Left colon (tissue), 2 donors: ENCODE data around the gene TARM1. TPM values are rescaled to one million over a fixed set of nuclear protein-coding genes. Genes with fewer than 3 reads are reported as not detected.
A peak's percentile ranks its signal among the peaks of the same experiment; 100 is the strongest.

Source experiments
- ATAC-seq: fragments of 200-7000 bp; cut with Tn5 transposase; one replicate; pipeline ENCODE4 v1.9.1; 2020; ENCODE audit warnings: mild to moderate bottlenecking, moderate library complexity
- DNase-seq, 2 donors: peaks; one replicate each; pipeline ENCODE4 v3.0.0-alpha.2; 2020
- intact Hi-C, 2 donors: fragments of 100-400 bp; cut with DNase I in 1 of 2; cut with micrococcal nuclease in 1 of 2; formaldehyde crosslinking; loops; one replicate each; pipeline versions ENCODE4 v1.11.2 to v1.14.0; 2022; cut with DNase I, micrococcal nuclease
- long read RNA-seq: library from polyadenylated mRNA; unstranded; transcript quantifications from one replicate; pipeline ENCODE4 v2.0.0, GENCODE V29; 2021
- total RNA-seq, 2 donors: library from RNA; stranded (reverse); fragmentation: NEBNext Ultra II Directional; extraction: Animal tissue kit (Norgen Biotek cat#: 25700); gene quantifications; one replicate each; pipeline ENCODE4 v1.2.1, GENCODE V29; 2021
- donor health status: DM: no; HTN: no; CAD: no.
- donor health status: DM: yes; HTN: yes; CAD: no.

Gene TARM1
- not detected for total RNA-seq
- long read RNA-seq: 0 reads

DNA sequence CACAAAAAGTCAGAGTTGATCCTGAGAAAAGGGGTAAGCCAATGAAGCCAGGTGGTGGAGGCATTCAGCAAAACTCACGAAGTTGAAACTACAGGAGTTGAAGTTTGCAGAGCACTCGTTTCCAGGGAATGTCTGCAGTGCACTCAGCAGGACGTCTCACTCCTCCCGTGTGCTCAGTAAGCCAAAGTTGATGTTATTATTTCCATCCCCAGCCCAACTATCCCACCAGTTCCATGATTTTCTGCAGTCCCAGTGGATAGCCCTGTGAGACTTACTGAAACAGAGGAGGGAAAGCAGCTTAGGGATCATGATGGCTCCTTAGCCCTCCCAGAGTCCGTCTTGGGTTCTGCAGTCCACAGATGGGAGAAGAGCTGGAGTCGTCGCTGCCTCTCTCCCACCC is at the start of gene TARM1:
TSS of gene TARM1 (minus strand) at position 334 of the 400 bp plus-strand sequence. CDS start at position 309, 25 bp downstream.
- DNase-seq (no peak), ATAC-seq (no peak)
- intact Hi-C loops: no loop called here

DNA sequence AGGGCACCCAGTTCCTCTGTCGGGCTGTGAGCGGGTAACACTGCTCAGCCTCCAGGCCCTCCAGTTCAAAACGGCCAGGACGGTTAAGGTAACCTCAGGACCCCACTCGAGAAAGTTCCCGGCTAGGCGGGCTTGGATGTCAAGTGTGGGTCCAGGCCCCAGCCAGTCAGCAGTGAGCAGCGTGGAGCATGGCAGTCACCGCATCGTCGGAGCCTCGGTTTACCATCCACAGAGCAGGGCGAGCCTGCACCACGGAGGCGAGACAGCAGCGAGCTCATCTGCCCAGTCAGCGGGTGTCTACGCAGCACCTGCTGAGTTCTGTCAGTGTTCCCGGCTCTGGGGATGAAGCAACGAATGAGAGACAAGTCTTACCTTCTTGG is 48.4 kb upstream of the TARM1 start:
- ATAC-seq: no peak
- intact Hi-C loops: no loop called here
- DNase-seq: no peak

DNA sequence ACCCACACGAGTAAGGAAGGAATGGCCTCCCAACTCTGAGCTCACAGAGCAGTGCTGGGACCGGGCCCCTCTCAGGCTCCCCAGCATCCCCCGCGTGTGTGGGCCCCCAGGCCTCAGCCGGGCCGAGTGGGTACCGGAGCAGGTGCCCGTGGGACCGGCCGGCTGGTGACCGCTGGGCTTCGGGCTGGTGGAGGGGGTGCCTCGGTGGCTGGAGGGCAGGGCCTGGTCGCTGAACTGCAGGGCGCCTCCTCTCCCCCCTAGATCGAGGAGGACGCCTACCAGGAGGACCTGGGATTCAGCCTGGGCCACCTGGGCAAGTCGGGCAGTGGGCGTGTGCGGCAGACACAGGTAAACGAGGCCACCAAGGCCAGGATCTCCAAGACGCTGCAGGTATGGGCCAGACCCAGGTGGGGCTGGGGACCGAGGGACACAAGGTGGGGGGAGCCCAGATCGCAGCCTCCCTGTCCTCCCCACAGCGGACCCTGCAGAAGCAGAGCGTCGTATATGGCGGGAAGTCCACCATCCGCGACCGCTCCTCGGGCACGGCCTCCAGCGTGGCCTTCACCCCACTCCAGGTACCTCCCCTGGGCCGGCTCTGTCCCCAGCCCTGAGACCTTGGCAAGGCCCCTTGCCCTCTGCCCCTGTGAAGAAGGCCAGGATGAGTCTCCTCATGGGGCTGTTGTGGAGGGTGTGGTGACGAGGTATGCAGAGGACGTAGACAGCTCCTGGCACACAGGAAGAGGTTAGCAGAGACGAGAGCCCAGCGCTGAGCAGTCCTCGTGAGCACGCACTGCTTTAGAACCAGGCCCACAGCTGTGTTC is 47.8 kb upstream of the TARM1 start:
- intact Hi-C loops: no loop called here
- ATAC-seq (no peak), DNase-seq (no peak)

DNA sequence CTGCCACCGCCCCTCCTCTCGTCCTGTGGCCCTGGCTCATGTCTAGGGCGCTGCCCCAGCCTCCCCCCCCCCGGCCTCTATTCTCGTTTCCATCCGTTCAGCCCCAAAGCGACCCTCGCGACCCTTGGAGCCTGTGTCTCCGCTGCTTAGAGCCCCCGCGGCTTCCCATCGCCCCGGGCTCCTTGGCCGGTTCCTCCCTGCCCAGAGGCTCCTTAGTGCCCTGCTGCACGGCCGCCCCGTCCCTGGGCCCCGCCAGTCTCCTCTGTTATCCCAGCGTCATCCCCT is 47.2 kb upstream of the TARM1 start:
- ATAC-seq (no peak), DNase-seq (no peak)
- intact Hi-C loops: no loop called here

DNA sequence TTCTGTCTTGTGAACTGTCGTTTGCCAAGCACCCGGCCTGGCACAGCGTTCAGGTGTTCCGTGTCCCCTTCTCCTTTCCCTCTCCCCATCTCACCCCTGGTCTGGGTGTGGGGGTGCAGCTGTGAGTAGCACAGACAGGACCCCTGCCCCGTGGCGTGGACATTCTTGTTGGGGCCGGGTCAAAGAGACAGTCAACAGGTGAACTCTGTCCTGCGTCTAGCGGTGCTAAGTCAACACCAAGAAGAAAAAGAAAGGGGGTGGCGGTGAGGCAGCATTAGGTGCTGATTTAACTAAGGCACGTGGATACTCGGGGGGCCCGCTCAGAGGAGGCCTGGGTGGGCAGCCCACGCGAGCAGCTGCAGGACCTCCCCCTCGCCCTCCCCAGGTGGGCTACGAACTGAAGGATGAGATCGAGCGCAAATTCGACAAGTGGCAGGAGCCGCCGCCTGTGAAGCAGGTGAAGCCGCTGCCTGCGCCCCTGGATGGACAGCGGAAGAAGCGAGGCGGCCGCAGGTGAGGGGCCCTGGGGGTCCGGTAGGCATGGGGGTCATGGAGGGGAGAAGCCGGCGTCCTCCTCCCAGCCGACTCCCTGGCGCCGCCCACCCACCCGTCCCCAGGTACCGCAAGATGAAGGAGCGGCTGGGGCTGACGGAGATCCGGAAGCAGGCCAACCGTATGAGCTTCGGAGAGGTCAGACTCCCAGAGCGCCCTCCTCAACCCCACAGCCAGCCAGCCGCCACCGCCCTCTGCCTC is 46.7 kb upstream of the TARM1 start:
- intact Hi-C loops: no loop called here
- DNase-seq: no peak
- no peak for ATAC-seq

DNA sequence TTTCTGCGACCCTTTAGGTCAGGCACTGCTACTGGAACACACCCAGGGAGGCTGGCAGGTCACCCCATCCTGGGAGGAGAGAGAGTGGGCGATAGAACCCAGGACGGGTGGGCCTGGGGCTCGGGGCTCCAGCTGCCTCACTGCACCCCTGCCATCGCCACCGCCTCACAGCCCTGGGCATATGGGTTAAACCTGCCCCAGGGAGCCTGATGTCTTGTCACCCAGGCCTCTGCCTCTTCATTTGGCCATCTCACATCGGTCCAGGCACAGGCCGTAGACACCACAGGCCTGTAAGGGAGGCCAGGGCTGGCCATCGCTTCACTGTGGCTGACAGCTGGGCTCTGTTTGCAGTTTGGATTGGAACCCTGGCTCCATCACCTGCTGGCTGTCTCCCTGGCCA is 44.5 kb upstream of the TARM1 start:
- ATAC-seq (no peak), DNase-seq (no peak)
- intact Hi-C loops: no loop called here

DNA sequence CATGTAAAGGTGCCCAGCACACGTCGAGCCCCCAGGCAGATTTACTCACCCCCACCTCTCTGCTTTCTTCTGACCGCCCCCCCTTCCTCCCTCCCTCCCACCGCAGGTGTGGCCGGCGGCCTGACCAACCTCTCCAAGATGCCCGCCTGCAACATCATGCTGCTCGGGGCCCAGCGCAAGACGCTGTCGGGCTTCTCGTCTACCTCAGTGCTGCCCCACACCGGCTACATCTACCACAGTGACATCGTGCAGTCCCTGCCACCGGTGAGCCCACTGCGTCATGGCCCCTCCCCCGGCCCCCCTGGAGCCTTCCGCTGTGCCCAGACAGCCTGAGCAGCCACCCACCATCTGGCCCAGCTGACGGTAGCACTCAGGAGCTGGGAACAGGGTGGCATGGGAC is 43.2 kb upstream of the TARM1 start:
- ATAC-seq (no peak), DNase-seq (no peak)
- intact Hi-C loops: no loop called here

DNA sequence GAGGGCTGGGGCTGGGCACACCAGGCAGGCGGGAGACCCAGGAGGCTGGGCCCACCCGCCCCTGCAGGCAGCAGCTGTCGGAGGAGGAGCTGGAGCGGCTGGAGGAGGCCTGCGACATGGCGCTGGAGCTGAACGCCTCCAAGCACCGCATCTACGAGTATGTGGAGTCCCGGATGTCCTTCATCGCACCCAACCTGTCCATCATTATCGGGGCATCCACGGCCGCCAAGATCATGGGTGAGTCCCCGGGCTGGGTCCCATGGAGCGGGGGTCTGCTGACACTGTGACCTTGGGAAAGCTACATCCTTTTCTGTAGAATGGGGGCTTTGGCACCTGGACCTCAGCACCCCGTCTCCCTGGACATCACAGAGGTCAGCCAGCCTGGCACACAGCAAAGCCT is 42.5 kb upstream of the TARM1 start:
- DNase-seq: no peak
- ATAC-seq: no peak
- intact Hi-C loops: no loop called here

DNA sequence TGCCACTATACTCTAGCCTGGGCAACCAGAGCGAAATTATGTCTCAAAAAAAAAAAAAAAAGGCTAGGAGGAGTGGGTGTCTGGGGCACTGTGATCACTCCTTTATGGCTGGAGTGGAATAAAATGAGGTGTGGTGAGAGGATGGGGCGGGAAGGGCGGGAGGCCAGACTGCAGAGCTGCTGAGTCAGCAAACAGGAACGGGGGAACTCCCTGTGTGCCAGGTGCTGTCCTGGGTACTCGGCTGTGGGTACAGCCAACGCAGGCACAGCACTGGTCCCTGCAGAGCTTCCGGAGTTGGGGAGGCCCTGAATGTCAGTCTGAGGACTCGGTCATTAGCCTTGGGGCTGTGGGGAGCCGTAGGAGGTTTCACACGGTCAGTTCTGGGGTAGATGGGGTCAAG is 40.1 kb upstream of the TARM1 start:
- ATAC-seq: peak; percentile 88
- intact Hi-C loops: no loop called here
- DNase-seq: peak in 1 of 2 donors; percentile 42

DNA sequence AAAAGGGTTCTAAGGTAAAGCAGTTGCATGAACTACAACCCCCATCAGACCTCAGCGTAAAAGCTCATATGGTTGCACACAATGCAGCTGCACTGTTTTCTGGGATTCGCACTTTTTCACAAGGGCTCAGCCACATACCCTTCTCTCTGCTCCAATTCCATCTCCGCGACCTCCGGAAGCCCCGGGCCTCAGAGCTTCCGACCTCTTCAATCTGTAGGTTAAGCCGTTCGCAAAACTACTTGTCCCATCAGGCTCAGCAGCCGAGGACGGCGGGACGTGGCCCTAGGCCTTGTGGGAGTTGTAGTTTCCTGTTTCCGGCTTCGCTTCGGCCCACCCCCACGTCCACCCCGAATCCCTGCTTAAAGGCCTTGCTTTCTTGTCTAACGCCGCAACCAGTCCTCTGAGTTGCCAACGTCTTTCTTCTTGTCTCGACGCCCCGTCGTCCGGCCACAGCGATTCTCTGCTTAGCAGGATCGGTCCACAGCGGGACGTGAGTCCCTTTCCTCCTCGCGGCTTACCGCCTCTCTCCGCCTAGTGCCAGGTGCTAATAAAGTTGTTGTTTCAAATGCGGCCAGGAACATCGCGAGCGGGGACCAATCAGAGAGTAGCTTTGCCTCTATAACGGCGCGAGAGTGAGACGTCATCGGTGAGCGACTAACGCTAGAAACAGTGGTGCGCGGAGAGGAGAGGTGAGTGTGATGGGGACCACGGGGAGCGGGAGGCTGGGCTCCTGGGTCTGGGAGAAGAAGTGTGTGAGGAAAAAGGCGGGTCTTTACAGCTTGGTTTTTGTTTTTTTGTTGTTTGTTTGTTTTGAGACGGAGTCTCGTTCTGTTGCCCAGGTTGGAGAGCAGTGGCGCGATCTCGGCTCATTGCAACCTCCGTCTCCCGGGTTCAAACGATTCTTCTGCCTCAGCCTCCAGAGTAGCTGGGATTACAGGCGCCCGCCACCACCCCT is 34.2 kb upstream of the TARM1 start, which contains the start of the genes PRPF31 and TFPT:
TSS of gene PRPF31 (plus strand) at position 646 of the 955 bp plus-strand sequence. CDS start 2,525 bp downstream, outside the sequence.
TSS of gene TFPT (minus strand) at position 549 of the 955 bp plus-strand sequence. CDS start at position 161, 388 bp downstream.
- peak; percentile 91 for ATAC-seq
- intact Hi-C loops: no loop called here

DNA sequence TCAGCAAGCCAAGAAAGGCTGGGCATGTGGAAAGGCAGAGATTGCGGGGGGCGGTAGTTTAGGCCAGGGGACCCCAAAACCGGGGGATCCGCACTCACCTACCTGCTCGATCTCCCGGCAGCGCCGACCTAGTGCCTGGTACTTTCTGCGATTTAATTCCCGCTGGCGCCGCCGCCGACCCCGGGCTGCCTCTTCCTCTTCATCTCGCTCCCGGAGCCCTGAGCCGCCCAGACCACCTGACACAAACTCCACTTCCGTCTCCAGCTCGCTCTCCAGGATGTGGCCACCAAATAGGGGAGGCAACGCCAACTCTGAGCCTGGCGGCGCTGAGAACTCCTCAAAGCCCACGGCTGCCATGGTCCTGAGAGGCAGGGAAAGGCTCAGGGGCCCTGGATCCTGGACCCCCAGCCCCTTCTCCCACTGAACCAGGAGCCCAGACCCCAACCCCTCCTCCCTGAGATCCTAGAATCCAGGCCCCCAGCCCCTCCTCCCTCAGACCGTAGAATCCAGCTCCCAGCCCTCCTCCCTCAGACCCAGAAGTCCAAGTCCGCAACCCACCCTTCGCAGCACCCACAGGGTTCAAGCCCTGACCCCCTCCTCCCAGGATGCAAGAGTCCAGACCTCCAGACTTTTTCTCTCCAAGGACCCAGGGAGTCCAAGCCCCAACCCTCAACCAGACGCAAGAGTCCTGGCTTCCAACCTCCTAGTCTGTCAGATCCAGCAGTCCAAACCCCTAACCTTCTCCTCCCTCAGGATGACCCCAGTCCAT is 33.4 kb upstream of the TARM1 start:
- DNase-seq (peak; percentile 52 to 63), ATAC-seq (peak; percentile 39)
- intact Hi-C loops: no loop called here

More for the DNA sequence above, 34.2 kb upstream of the TARM1 start, which contains the start of the genes PRPF31 and TFPT:
- peak; percentile 95 to 99 for DNase-seq

DNA sequence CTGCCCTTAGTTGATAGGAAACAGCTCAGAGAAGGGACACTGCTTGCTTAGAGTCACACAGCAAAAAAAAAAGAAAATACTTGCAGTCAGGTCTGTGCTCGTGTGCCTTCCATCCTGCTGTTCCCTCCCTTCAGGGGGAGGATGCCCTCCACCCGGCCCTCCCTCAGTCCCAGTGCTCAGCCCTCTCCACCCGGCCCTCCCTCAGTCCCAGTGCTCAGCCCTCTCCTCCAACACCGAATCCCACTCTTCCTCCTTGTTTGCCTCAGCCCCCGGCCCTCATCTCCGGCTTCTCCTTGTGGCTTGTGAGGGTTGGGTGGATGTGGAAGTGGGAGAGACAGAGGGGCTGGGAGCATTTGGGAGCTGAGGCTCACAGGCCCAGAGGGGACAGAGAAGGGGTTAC is 28.5 kb upstream of the TARM1 start:
- intact Hi-C loops: no loop called here
- ATAC-seq: peak; percentile 19
- no peak for DNase-seq

DNA sequence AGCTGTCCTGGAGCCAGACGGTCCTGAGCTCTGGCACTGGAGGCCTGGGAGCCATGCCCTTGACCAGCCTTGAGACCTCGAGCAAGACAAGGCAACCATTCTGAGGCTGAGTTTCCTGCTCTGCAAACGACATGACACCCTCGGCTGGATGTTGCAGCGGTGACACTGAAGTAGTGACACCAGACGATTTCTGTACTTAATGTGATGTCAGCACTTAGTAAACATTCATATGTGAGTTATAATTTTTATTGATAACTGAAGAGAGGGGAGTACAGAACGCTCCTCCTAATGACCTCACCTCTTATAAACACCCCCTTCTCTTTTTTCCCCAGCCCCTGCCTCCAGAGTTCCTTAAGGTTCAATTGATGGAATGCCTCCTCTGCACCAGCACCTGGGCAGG is 27.3 kb upstream of the TARM1 start:
- no peak for ATAC-seq
- intact Hi-C loops: no loop called here
- DNase-seq: no peak

DNA sequence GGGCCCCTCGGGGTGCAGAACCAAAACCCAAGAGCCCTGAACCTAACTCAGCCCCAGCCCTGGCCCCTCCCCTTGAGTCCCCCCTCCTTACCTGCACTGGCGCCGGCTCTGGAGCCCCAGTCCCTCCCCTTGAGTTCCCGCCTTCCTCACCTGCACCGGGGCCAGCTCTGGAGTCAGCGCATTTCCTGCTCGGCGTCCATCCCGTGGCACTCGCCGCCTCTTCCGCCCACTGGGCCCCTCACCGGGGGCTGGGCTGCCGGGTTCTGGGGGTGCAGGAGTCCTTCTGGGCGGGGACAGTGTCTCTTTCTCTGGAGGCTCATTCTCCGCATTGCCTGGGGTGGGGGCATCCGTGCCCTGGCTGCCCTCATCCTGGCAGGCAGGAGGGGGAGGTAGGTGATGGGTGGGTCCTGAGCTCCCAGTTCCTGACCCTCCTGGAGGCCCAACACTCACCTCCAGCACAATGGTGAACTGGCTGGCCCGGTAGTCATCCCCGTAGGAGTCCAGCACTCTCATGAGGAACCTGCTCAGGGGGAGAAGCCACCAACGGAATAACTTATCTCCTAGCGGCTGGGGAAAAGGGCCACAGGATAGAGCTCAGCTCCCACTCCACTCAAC is 26.8 kb upstream of the TARM1 start:
- intact Hi-C loops: no loop called here
- DNase-seq: no peak
- no peak for ATAC-seq

DNA sequence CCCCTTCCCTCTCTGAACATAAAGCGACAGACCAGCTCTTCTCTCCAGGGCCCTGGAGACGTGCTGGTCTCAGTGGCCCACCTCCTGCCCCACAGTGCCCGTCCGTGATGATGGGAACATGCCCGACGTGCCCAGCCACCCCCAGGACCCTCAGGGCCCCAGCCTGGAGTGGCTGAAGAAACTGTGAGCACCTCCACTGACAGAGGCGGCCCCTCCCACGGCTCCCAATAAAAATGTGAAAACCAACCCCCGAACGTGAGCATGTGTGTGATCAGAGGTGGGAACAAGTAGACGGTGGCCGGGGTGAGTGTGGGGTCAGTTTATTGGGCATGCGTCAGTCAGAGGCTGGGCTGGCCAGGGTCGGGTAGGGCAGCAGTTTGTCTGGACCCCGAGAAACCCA is 25.6 kb upstream of the TARM1 start:
- DNase-seq: no peak
- ATAC-seq: no peak
- intact Hi-C loops: no loop called here

DNA sequence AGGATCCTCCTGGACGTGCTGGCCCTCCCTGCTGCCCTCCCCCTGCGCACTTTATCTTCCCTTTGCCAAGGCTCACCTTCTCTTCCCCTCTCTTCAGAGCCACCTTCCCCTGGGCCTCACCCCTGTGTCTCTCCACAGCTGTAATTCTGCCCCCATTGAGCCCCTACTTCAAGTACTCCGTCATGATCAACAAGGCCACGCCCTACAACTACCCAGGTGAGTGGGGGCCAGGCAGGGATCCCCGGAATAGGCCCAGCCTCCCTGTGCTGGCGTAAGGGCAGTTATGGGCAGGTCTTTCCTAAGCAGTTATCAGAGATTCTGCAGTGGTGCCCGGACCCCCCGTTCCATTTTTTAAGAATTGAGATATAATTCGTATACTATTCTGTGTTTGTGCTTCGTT is 24.6 kb upstream of the TARM1 start:
- intact Hi-C loops: no loop called here
- no peak for DNase-seq
- ATAC-seq: no peak

DNA sequence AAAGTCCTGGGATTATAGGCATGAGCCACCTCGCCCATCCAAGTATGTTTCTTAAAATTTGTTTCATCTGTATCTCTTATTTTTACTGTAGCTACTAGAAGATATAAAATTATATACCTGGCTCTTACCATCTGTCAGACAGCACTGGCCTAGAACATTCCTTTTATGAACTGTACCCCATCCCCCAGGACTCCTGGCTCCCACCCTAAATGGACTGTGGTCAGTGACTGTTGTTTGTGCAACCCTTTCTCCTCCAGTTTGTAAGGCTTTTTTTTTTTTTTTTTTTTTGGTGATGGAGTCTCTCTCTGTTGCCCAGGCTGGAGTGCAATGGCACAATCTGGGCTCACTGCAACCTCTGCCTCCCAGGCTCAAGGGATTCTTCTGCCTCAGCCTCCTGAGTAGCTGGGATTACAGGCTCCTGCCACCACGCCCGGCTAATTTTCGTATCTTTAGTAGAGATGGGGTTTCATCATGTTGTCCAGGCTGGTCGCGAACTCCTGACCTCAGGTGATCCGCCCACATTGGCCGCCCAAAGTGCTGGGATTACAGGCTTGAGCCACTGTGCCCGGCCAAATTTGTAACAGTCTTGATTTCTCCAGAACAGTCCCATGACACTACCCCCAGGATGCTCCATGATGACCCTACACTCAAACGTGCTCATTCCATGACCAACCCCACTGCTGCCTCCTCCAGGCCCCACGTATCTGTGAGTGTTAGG is 24.0 kb upstream of the TARM1 start:
- ATAC-seq: no peak
- intact Hi-C loops: no loop called here
- DNase-seq: no peak
